ENCODE data around the gene GLP1R.

- TF ChIP-seq POLR2A (IDR thresholded peaks at IDR 0.05; ENCODE audit: borderline replicate concordance, extremely low read depth, insufficient read depth, insufficient read length) (no peak), POLR2AphosphoS5 (IDR thresholded peaks at IDR 0.05; ENCODE audit: low read depth, low read length) (no peak), EZH2 (IDR thresholded peaks at IDR 0.05) (no peak), SP1 (IDR thresholded peaks at IDR 0.05; ENCODE audit: low read depth) (no peak), EGR1 (IDR thresholded peaks at IDR 0.05; ENCODE audit: low read depth) (no peak), YY1 (IDR thresholded peaks at IDR 0.05; ENCODE audit: extremely low read depth, insufficient replicate concordance, low read depth, low read length) (no peak), JUND (IDR thresholded peaks at IDR 0.05) (no peak), SIN3A (IDR thresholded peaks at IDR 0.05; ENCODE audit: low read depth) (no peak), ELF1 (IDR thresholded peaks at IDR 0.05; ENCODE audit: borderline replicate concordance, low read depth) (no peak), ZNF274 (IDR thresholded peaks at IDR 0.05; ENCODE audit: low read depth, low read length) (no peak)
- TF ChIP-seq, protein P1, sequence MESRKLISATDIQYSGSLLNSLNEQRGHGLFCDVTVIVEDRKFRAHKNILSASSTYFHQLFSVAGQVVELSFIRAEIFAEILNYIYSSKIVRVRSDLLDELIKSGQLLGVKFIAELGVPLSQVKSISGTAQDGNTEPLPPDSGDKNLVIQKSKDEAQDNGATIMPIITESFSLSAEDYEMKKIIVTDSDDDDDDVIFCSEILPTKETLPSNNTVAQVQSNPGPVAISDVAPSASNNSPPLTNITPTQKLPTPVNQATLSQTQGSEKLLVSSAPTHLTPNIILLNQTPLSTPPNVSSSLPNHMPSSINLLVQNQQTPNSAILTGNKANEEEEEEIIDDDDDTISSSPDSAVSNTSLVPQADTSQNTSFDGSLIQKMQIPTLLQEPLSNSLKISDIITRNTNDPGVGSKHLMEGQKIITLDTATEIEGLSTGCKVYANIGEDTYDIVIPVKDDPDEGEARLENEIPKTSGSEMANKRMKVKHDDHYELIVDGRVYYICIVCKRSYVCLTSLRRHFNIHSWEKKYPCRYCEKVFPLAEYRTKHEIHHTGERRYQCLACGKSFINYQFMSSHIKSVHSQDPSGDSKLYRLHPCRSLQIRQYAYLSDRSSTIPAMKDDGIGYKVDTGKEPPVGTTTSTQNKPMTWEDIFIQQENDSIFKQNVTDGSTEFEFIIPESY (IDR thresholded peaks at IDR 0.05; ENCODE audit: extremely low read depth, insufficient replicate concordance, low read length), result no peak
- TF ChIP-seq, protein P2, sequence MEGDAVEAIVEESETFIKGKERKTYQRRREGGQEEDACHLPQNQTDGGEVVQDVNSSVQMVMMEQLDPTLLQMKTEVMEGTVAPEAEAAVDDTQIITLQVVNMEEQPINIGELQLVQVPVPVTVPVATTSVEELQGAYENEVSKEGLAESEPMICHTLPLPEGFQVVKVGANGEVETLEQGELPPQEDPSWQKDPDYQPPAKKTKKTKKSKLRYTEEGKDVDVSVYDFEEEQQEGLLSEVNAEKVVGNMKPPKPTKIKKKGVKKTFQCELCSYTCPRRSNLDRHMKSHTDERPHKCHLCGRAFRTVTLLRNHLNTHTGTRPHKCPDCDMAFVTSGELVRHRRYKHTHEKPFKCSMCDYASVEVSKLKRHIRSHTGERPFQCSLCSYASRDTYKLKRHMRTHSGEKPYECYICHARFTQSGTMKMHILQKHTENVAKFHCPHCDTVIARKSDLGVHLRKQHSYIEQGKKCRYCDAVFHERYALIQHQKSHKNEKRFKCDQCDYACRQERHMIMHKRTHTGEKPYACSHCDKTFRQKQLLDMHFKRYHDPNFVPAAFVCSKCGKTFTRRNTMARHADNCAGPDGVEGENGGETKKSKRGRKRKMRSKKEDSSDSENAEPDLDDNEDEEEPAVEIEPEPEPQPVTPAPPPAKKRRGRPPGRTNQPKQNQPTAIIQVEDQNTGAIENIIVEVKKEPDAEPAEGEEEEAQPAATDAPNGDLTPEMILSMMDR (IDR thresholded peaks at IDR 0.05 in 2 of 3, conservative IDR thresholded peaks at IDR 0.05 in 1 of 3; ENCODE audit: borderline replicate concordance in 1 of 3, insufficient read depth in 1 of 3, low read depth in 2 of 3, low read length in 2 of 3), result no peak
These were observed 30.1 kb downstream of the GLP1R start for GRCh38 chr6:39078695-39079094.
